AG10803 (cell line): ENCODE data around the gene CCDC28A.

Experiments
- DNase-seq: peaks from one replicate; pipeline ENCODE4 v3.0.0; 2010; ENCODE audit warnings: low read depth
- H3K4me3 ChIP-seq: 2 replicates; pipeline ENCODE4 v1.5.1; 2011; ENCODE audit warnings: mild to moderate bottlenecking, low read length, control low read depth
- CTCF ChIP-seq: conservative IDR thresholded peaks from 2 replicates; pipeline ENCODE4 v1.5.1; 2011; ENCODE audit warnings: mild to moderate bottlenecking, low read length, control low read depth, inconsistent platforms

The CCDC28A gene

GRCh38 chr6:138833816-138834539 is 60.4 kb downstream of the CCDC28A start:
- H3K4me3 ChIP-seq = no peak overlapping the region
- DNase-seq = no peak
- TF ChIP-seq CTCF = no peak

GRCh38 chr6:138837246-138837645 is 63.7 kb downstream of the CCDC28A start:
- no peak for TF ChIP-seq CTCF
- no peak overlapping the region for H3K4me3 ChIP-seq
- DNase-seq = no peak
